HG03095 (cell line): Measurements from ENCODE around the gene SHH.

ENCODE experiments used
- ATAC-seq: cut with Tn5 transposase; IDR thresholded peaks from one replicate; pipeline ENCODE4 v1.9.1; 2021; ENCODE audit warnings: moderate library complexity; ENCODE audit not compliant: unreplicated experiment

Gene SHH

DNA sequence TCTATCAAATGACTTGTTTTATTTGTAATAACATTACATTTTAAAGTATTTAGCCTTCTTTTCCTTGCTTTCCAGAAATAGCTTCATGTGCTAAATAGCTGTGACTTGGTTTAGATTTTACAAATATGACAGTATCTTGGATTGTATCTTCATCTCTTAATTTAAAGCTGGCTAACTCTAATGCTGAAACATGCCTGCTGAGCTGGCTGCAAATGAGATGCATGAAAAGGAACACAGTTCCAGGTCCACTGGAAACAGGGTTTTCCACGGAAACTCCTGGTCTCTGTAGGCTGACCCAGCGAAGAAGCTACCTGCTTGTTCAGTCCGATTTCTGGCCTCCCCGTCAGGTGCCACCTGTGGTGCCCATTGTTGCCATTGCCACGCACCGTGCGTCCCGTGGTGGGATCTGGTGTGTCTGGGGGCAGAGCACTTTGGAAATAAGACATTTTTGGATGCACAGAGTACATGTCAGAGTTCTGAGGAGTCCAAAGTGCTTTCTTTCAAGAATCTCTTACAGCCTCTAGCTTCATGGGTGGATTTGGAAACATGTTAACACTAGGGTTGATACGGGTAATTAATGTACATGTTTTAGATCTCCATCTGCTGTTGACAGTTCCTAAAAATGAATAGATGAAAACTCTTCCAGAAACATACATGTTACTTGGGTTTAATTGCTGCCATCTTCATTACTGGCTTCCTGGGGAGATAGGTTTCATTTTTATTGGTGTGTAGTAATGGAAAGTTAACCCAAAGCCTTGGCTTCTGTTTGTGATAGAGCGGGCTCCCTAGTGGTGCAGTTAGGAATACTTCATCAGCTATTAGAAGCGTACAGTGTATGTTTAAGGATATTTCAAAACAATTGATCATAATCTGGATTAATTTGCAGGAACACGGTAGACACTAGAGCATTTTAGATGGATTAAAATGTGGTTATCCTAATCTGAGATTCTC is 45.0 kb downstream of the SHH start:
- ATAC-seq = no peak

DNA sequence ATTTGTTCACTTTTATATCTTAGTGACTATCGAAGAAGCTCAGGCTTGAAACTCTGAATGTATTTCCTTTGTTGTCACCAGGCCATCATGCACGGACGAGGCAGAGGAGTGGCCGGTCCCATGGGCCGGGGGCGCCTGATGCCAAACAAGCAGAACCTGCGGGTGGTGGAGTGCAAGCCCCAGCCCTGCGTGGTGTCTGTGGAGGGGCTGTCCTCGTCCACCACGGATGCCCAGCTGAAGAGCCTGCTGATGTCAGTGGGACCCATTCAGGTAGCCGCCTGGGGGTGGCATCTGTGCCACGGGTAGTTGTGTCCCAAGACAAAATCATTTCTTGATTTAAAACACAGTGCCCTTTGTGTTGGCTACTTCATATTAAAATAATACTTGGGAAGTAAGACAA is 45.9 kb downstream of the SHH start:
- no peak for ATAC-seq

DNA sequence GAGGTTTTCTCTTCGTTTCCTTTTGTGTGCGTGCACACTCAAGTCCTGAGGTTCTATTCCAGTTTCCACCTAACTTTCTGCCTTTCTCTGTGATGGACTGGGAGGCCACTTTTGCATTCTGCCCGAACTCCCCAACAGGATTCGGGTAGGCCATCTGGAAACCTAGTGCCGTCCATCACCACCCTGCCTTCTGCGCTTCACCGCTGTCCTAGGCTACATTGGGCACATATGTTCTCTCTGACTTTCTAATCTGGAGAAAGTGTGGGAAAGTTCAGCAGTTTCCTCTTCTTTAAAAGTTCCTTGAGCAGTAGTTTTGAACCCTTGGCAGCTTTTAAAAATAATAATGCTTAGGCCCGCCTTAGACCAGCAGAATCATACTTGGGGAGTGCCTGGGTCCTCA is 46.8 kb downstream of the SHH start:
- no peak for ATAC-seq

DNA sequence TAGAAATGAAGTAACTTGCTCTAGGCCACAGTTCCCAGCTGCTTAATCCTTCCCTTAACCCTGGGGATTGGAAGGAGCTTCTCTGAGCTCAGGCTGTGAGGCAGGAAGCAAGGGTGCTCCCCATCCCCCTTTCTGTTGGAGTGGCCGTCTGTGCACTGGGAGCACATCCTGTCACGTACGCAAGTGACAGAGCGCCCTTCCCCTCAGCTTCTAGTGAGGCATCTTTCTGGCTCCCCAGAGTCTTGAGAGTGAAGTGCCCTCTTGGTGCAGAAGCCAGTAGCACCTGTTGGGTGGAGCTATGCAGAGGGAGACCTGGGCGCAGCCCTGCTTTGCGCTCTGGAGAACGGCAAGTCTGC is 47.8 kb downstream of the SHH start:
- peak; percentile 43 for ATAC-seq

DNA sequence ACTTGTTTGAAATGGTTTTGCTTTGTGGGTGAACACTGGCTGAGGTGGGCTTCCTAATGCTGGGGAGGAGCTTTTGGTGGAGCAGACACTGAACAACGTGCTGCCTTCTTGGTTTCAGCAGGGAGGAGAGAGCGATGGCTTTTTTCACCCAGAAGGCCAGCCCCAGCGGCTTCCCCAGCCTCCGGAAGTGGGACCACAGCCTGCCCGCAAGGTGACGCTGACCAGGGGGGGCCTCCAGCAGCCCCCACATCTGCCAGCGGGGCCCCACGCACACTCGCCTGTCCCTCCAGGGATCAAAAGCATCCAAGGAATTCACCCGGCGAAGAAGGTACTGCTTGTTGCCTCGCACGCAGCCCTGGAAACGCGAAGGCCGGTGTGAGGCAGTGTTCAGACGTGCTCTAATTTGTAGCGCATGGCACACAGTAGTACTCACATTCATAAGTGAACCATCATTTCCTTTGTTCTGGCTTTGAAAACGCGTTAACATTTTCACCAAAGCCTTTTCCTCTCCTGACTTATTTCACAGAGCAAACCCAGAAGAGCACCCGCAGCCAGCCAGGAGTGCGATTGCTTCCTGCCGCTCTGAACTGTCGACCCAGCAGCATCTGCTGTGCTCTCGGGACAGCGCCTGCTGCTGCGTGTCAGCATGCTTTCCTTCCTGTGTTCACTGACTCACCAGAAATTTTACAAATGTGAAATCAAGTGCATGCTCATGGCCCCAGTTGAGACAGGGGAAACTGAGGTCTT is 48.4 kb downstream of the SHH start:
- peak; percentile 52 for ATAC-seq

DNA sequence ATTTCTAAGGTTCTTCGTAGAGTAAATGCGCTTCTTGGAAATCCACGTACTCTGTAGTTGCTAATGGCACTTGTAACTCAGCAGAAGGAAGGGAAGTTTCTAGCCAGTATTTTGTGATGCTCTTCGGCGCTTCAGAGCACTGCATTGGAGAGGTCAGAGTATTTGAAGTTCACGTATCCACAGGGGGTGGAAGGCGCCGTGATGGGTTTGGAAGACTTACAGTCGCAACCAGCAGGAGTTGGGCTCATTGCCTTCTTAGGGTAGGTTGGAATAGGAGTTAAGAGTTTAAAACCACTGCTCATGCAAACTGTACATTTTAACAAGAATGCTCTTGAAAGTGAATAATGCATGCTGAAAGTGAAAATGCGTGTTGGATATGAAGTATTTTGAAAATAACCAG is 49.1 kb downstream of the SHH start:
- no peak for ATAC-seq

DNA sequence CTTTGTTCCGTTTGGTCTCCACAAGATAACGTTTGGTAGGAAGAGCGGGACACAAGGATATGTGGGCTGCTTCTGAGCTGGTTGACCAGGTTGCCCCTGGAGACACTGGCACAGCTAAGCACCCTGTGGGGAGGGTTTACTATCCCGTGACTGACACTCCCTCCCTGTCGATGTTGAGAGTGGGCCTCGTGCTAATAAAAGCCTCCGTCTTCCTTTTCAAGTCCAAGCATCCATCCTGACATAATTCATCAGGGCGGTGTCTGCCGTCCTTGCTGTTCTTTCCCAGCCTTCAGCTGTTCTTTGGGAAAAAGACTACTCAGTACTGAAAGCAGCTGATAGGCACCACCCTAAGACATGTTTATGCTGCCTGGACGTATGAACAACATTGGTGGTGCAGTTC is 49.6 kb downstream of the SHH start:
- ATAC-seq = no peak

DNA sequence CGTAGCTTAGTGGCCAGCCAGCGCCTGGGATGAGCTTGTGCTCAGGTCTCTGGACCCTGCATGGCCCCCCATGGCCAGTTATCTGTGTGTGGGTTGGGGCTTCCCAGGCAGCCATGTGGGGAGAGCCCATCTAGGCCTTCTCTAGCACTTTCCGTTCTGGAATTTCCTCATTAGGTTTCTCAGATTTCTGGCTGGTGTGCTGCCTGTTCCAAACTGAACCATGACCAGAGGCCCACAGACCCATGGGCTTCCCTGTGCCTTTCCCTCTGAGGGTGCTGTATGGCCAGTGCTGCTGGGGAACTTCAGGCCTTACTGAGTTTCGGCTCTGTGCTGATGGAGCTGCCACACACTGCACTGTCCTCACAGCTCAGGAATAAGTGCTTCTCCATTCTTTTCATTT is 50.2 kb downstream of the SHH start:
- no peak for ATAC-seq

DNA sequence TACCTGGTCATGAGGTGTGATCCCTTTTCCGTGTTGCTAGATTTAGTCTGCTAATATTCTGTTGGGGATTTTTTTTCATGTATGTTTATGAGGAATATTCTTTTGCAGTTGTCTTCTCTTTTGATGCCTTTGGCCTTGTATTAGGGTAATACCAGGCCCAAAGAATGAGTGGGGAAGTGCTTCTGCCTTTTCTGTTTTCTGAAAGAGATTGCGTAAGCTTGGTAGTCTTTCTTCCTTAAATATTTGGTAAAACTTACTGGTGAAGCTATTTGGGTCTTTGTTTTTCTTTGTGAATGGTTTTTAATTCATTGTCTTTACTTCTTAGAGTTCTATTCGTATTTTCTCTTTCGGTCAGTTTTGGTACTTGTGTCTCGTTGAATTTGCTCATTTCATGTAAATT is 51.1 kb downstream of the SHH start:
- ATAC-seq = no peak

DNA sequence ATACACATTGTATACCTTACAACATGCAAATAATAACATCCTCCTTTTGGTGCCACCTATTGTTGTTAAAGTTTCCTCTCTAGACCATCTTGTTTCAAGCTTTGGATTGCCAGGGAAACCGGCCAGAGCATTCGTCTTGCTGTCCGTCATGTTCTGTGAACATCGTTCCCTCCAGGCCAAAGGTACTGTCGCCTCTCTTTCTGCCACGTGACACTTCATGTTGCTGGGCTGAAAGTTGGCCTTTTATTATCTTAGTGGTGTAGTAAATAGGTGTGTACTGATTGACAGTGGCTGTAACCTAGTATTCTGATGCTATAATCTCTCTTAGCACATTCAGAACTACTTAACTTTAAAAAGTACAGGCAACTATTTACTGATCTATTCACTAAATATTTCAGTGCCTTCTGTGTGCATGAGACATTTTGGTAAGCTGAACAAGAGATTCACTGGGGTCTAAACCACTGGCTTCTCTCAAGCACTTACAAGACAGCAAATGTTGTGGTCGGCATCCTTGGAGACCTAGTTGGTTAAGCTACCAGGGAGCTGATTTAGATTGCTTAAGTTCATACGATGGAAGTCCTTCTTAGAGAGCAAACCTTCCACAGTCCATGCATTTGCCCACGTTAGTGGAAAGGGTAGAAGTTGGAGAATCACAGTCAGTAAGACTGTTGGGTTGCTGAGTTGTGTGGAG is 52.4 kb downstream of the SHH start:
- ATAC-seq = no peak

DNA sequence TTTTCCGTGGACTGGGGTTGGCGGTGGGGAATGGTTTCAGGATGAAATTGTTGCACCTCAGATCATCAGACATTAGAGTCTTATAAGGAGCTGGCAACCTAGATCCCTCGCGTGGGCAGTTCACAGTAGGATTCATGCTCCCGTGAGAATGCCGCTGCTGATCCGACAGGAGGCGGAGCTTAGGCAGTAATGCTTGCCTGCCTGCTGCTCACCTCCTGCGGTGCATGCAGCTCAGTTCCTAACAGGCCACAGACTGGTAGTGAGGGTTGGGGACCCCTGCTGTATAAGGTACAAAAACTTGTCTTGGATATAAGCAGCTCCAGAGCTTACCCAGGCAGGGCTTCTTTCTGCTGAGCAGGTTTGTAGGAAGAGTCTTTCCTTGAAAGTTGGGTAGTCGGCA is 53.9 kb downstream of the SHH start:
- no peak for ATAC-seq

DNA sequence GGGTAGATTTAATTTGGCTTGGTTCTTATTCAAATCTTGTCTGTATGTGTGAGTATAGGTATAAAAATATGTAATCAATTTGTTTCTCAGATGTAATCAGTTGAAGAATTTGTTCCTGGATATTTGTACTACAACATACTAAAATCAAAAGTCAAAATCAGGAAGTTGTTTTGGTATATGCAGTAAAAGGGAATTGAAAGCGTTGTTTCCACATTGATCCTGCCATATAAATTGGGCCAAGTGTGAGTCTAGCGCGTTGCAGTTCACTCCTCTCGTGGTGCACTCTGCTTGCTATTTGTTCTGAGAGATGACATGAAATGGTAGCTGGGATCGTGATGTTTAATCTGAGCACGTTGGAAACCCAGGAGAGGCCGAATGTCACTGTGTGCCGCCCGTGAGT is 55.9 kb downstream of the SHH start:
- no peak for ATAC-seq

DNA sequence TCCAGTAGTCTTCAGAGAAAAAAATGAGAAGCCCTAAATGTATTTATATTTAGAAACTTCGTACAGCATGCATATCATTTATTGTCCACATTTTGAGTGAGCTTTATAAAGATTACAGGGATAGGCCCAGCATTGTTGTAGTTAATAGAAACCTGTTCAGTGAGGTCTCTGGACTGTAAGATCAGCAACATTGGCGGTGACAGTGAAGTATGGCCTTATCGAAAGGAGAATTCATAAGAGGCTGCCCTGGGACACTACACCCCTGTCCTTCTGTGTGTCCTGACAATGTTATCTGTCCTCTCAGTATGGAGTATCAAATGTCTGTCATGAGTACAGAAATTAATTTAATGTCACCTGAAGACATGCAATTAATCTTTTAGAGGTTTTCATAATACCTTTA is 57.2 kb downstream of the SHH start:
- no peak for ATAC-seq

DNA sequence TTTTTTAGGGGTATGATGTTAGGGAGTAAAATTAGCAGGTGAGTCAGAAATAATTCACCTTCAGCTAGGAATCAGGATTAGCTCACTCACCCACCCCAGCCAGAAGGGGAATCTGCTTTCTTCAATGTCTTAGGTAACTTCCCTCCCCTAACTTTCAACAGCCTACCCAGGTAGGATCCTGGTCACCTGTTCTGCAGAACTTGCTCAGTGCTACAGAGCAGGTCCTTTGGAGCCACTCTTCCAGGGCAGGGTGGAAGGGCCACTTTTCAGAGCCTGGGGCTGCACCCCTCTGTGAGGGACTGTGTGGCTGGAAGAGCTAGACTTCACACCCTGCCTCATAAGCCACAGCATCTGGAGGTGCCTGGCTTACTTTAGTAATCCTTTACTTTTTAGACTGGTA is 58.1 kb downstream of the SHH start:
- no peak for ATAC-seq

DNA sequence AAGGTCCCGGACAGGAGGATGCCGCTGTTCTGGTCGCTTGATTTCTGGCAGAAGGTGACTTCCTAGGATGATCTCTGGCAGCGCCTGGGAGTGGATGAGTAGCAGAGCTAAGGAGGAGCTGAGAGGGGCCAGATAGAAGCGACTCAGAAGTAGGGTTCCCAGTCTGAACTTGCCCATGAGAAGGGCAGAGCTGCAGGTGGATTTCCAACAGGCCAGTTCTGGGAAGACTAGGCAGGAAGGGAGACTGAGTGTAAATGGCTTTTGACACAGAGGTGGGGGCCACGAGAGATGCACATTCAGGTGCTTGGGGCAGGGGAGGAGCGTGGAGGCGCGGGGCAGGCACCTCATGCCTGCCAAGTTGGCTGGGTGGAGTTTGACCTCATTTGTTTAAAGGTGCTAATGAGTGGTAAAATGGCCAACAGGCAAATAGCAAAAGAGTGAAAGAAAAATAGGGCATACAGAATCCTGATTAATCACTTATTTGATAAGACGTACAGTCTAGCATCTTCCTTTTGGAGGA is 58.8 kb downstream of the SHH start:
- ATAC-seq = peak; percentile 3

DNA sequence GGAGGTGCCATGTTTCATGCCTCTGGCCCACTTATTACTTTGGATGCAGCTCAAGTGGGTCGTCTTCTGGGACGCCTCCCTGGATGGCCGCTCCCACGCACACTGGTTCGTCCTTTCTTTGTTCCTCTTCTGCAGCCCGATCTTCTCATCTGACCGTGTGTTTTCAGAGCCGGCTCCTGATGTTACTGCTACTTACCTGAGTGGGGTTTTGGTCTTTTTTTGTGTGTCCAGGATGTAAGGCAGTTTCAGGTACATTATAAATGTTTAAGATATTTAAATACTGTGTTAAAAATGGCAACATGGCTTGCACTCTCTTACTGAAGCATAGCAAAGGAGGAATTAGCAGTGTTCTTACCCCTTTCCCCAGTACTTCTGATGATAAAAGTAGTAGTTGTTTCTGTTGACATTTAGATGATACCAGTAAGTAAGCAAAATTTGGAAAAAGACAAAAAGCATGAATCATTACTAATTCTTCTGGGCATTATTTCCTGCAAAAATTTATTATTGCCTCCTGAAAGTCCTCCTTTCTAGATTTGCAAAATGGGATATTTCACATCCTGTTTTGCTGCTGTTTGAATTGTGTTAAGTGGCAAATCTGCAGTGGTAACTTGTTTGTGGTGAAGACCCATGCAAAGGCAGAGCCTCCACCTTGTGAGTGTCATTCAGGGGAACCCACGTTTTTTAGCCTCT is 59.4 kb downstream of the SHH start:
- ATAC-seq = peak; percentile 61

DNA sequence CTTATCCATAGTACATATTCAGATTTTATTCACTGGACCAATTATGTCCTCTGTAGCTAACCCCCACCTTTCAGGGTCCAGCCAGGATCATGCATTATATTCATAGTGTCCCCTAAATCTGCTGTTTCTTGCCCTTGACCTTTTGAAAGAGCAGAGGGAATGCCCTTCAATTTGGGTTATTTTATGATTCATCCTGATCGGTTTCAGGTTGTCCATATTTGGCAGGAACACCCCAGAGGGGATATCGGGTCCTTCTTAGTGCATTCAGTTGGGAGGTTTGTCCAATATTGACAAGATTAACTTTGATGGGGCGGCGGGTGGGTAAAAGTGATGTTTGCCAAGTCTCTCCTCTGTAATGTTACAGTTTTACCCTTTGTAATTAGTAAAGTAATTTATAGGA is 60.9 kb downstream of the SHH start:
- ATAC-seq = no peak

DNA sequence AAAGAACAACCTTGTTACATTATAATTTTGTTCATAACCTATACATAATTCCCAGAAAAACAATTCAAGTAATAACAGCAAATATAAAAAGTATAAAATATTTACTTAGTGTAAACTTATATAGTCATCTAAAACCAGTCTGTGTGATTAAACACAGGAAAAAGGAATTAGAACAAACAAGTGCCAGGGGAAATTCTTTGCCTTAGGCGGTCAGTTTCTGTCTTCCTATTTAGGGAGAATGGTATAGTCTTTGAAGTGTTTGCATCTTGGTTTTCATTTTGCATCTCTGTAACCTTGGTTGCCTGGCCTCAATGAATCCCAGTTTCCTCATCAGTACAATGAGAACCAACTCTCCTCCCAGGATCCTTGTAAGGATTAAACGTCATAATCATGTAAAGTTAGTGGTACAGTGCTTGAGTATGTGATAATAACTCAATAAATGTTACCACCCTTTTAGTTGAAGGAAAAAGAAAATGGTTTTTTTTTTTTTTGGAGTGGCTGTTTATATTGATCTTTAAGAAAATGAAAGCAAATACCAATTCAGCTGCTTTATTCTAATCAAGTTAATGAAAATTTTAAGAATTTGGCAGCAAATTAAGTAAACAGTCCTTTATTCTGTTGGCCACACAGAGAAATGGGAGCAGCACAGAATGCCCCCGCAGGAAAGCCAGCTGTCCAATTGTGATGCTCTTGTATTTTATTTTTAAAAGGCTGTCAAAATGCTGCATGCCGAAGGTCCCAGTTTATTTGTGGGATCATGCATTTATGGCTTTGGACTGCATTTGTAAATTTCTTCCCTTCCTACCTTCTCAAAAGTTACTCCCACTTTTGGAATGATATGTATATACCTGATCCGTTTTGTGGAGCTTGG is 61.8 kb downstream of the SHH start:
- ATAC-seq = no peak
